GM10266 (cell line): ENCODE measurements around the gene ZC3H11A.

ENCODE experiments used
- DNase-seq: peaks from one replicate; pipeline ENCODE4 v3.0.0; 2012; ENCODE audit errors: extremely low spot score
- CTCF ChIP-seq: IDR thresholded peaks from 2 replicates; pipeline ENCODE4 v1.5.1; 2012; ENCODE audit warnings: mild to moderate bottlenecking, low read depth; ENCODE audit not compliant: control insufficient read depth, insufficient read depth; ENCODE audit errors: missing control alignments

Gene ZC3H11A

GRCh38 chr1:203772836-203773235 lies 22.6 kb upstream of the ZC3H11A start:
- no peak for TF ChIP-seq CTCF
- no peak for DNase-seq

- no peak for DNase-seq
These were observed 18.8 kb upstream of the ZC3H11A start for GRCh38 chr1:203776636-203777035.

GRCh38 chr1:203777596-203777995 lies 17.8 kb upstream of the ZC3H11A start:
- no peak for TF ChIP-seq CTCF

More at GRCh38 chr1:203776636-203777035, 18.8 kb upstream of the ZC3H11A start:
- peak; percentile 21 for TF ChIP-seq CTCF

DNA sequence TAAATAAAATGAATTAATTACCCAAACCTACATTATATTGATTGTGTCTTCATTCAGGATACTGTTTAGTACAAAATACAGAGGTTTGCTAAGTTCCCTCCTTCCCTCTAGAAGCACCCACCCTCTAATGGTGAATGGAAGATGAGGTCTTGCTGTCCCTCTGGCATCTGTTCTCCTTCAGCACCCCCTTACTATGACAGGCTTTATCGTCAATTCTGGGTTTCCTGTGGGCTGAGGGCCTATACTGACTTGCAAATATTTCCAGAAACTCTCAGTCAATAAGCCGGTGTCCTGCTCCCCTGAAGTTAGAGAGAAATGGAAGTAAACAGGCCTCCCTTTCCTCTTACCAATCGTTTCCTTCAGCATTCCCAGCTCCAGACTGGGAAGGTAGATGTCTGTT lies 17.3 kb upstream of the ZC3H11A start:
- TF ChIP-seq CTCF: no peak
- no peak for DNase-seq

More at GRCh38 chr1:203777596-203777995, 17.8 kb upstream of the ZC3H11A start:
- no peak for DNase-seq

DNA sequence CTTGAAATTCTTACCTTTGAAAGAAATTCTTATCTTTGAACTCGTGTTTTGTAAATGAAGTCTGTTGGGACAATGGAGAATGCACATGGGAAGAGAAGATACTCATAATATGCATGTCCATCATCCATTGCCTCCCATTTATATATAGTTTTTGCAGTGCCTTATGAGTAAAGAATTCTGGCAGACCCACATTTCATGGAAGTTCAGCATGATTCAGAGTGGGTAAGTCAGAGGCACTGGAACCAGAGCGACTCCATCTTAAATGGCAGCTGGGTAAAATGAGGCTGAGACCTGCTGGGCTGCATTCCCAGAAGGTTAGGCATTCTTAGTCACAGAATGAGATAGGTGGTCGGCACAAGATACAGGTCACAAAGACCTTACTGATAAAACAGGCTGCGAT lies 16.6 kb upstream of the ZC3H11A start:
- DNase-seq: no peak
- TF ChIP-seq CTCF: no peak

GRCh38 chr1:203781962-203782361 lies 13.5 kb upstream of the ZC3H11A start:
- TF ChIP-seq CTCF: no peak
- no peak for DNase-seq

GRCh38 chr1:203789966-203790365 lies 5.5 kb upstream of the ZC3H11A start:
- TF ChIP-seq CTCF: no peak

More at GRCh38 chr1:203789966-203790365, 5.5 kb upstream of the ZC3H11A start:
- DNase-seq: no peak
